ENCODE results near the gene SLC9A1. TPM values are rescaled to one million over a fixed set of nuclear protein-coding genes. Genes with fewer than 3 reads are reported as not detected.

Gene SLC9A1
- total and polyA plus RNA-seq, 8 donors = 16.3 to 132 (median 27.9) TPM

DNA sequence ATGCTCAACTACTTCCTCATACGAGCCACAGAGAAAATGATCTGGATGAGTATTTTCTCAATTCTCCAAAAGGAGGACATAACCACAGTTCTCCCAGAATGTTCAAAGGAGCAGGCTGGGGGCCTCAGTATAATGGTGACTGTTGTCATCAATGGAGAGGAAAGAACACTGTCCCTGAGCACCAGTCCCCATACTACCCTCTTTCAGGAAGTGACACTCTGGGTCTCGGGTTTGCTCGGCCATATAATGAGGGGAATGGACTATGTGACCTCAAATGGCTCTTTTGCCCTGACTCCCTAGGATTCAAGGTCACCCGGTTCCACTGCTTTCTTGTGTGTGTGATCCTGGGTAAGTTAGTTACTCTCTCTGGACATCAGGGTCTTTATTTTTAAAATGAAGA is 22.8 kb downstream of the SLC9A1 start:
- Histone ChIP-seq H3K9me3 (no peaks in the 10 kb centered on the region), H3K4me3 (no peak overlapping the region), H3K4me1 (peaks cover 30 to 76% (median 59%) of the 10 kb centered on the region in 4 donors), H3K27ac (peak overlapping the region; percentile 75 to 86 (median 82)), H3K36me3 (peaks cover 0 to 36% (median 17%) of the 10 kb centered on the region in 4 donors), H3K27me3 (no peaks in the 10 kb centered on the region)
- no peak for DNase-seq
- intact Hi-C loops (cut with DNase I; ENCODE audit: low total_unique reads) = no loop called here
- 45 to 61% (median 49%) methylated on average over 4 of the region's 4 CpGs for WGBS, 5 donors
- no peak for TF ChIP-seq EP300 (IDR thresholded peaks at IDR 0.05)
- TF ChIP-seq, protein P1, sequence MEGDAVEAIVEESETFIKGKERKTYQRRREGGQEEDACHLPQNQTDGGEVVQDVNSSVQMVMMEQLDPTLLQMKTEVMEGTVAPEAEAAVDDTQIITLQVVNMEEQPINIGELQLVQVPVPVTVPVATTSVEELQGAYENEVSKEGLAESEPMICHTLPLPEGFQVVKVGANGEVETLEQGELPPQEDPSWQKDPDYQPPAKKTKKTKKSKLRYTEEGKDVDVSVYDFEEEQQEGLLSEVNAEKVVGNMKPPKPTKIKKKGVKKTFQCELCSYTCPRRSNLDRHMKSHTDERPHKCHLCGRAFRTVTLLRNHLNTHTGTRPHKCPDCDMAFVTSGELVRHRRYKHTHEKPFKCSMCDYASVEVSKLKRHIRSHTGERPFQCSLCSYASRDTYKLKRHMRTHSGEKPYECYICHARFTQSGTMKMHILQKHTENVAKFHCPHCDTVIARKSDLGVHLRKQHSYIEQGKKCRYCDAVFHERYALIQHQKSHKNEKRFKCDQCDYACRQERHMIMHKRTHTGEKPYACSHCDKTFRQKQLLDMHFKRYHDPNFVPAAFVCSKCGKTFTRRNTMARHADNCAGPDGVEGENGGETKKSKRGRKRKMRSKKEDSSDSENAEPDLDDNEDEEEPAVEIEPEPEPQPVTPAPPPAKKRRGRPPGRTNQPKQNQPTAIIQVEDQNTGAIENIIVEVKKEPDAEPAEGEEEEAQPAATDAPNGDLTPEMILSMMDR (IDR thresholded peaks at IDR 0.05) = no peak
- TF ChIP-seq POLR2AphosphoS5 (IDR thresholded peaks at IDR 0.05) = no peak
- TF ChIP-seq POLR2A (IDR thresholded peaks at IDR 0.05) = no peak

DNA sequence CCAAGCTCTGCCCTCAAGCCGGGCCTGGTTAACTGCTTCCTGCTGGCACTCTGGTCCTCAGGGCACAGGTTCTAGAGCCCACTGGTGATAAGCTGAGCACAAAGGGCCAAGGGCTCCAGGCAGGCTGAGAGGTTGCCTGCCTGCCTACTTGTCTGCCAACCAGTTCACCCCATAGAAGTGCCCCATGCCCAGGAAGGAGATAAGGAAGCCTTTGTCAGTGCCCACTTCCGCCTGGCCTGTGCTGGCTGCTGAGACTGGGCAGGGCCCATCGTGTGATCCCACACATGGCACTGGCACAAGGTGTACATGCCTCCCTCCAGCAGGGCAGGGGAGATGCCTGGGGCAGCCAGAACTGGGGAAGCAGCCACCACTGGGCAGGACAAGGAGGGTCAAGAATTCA is 24.1 kb downstream of the SLC9A1 start:
- no peak overlapping the region for H3K4me3 ChIP-seq
- peaks cover 0 to 44% (median 24%) of the 10 kb centered on the region in 4 donors for H3K36me3 ChIP-seq
- H3K27ac ChIP-seq = peak overlapping the region; percentile 71 to 86 (median 77)
- peaks cover 16 to 65% (median 52%) of the 10 kb centered on the region in 4 donors for H3K4me1 ChIP-seq
- H3K27me3 ChIP-seq = no peaks in the 10 kb centered on the region
- intact Hi-C loops (cut with DNase I; ENCODE audit: low total_unique reads) = no loop called here
- DNase-seq = peak in 1 of 2 donors; percentile 90
- TF ChIP-seq, protein P1 (IDR thresholded peaks at IDR 0.05) = peak in 1 of 7 experiments; percentile 12
- peak in 1 of 4 donors; percentile 39 for TF ChIP-seq POLR2A (IDR thresholded peaks at IDR 0.05)
- no peak for TF ChIP-seq EP300 (IDR thresholded peaks at IDR 0.05)
- peak; percentile 23 to 89 (median 84) for TF ChIP-seq POLR2AphosphoS5 (IDR thresholded peaks at IDR 0.05)
- 29 to 54% (median 38%) methylated on average over 2 to 3 of the region's 3 CpGs for WGBS, 5 donors
- no peaks in the 10 kb centered on the region for H3K9me3 ChIP-seq

DNA sequence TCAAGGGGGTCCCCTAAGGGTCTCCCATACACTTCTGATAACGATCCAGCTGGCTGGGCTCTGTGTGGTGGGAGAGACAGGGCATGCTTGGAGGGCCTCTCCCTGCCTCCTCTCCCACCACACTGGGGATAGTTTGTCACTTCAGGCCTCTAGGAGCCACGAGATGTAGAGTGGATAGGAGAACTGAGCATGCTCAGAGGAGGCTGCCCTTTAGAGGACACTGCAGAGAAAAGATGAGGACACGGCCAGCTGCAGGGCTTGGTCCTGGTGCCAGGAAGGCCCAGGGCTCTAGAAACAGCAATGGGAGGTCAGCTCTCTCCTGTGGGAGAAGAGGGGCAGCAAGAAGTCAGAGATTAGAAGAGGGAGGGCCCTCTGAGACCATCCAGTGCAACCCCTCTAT is 25.7 kb downstream of the SLC9A1 start:
- no peak for DNase-seq
- Histone ChIP-seq H3K4me1 (peaks cover 15 to 63% (median 45%) of the 10 kb centered on the region in 4 donors), H3K9me3 (no peaks in the 10 kb centered on the region), H3K27me3 (no peaks in the 10 kb centered on the region), H3K27ac (peak overlapping the region in 2 of 5 donors; percentile 85 to 86), H3K36me3 (peaks cover 0 to 39% (median 24%) of the 10 kb centered on the region in 4 donors), H3K4me3 (no peak overlapping the region)
- TF ChIP-seq EP300 (IDR thresholded peaks at IDR 0.05) = no peak
- TF ChIP-seq POLR2AphosphoS5 (IDR thresholded peaks at IDR 0.05) = no peak
- TF ChIP-seq POLR2A (IDR thresholded peaks at IDR 0.05) = no peak
- TF ChIP-seq, protein P1 (IDR thresholded peaks at IDR 0.05) = no peak
- intact Hi-C loops (cut with DNase I; ENCODE audit: low total_unique reads) = no loop called here
- 66 to 79% (median 69%) methylated on average over 3 of the region's 3 CpGs for WGBS, 5 donors

DNA sequence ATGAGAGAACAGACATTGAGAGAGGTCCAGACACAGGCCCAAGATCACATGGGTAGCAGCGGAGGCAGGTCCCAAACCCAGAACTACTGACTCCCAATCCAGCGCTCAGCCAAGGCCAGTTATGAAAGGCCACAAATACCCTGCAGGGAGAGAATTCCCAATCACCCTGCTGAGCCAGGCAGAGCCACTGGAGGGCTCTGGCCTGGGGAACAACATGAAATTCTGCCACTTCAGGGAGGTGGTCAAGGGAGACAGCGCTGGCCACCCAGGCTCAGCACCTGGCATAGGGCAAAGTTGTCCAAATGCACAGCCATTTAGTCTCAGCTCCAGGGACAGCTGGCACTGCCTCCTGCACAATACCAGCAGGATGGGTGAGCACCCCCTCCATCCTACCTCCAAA is 27.5 kb downstream of the SLC9A1 start:
- Histone ChIP-seq H3K4me3 (no peak overlapping the region), H3K36me3 (peaks cover 0 to 41% (median 24%) of the 10 kb centered on the region in 4 donors), H3K4me1 (peaks cover 12 to 71% (median 34%) of the 10 kb centered on the region in 4 donors), H3K27me3 (no peaks in the 10 kb centered on the region), H3K27ac (peak overlapping the region in 2 of 5 donors; percentile 20 to 35), H3K9me3 (no peaks in the 10 kb centered on the region)
- no peak for TF ChIP-seq POLR2AphosphoS5 (IDR thresholded peaks at IDR 0.05)
- TF ChIP-seq POLR2A (IDR thresholded peaks at IDR 0.05) = no peak
- TF ChIP-seq, protein P1 (IDR thresholded peaks at IDR 0.05) = no peak
- TF ChIP-seq EP300 (IDR thresholded peaks at IDR 0.05) = no peak
- intact Hi-C loops (cut with DNase I; ENCODE audit: low total_unique reads) = no loop called here
- 92 to 97% (median 95%) methylated on average over 2 to 3 of the region's 3 CpGs for WGBS, 5 donors
- DNase-seq = no peak
